H1 (cell line): ENCODE data around the gene SOCS4. TPM values are rescaled to one million over a fixed set of nuclear protein-coding genes. Genes with fewer than 3 reads are reported as not detected.

ENCODE experiments used
- ASH2L ChIP-seq: fragments of 200-600, 300-600 bp; sonication (generic); IDR thresholded peaks from one replicate; pipeline ENCODE4 v1.7.1; 2017; ENCODE audit warnings: low read length
- ATF3 ChIP-seq: IDR thresholded peaks from 2 replicates; pipeline ENCODE4 v1.6.1; 2011; ENCODE audit warnings: low read depth, mild to moderate bottlenecking, low read length; ENCODE audit not compliant: insufficient read depth
- CBX5 ChIP-seq: fragments of 300-800, 300-1000 bp; sonication (generic); IDR thresholded peaks from 2 replicates; pipeline ENCODE4 v1.7.1; 2016; ENCODE audit warnings: antibody characterized with exemption, low read length, low read depth
- CTBP2 ChIP-seq: IDR thresholded peaks from 2 replicates; pipeline ENCODE4 v1.7.0; 2011; ENCODE audit warnings: borderline replicate concordance, mild to moderate bottlenecking, moderate library complexity, mixed read lengths, low read length; ENCODE audit not compliant: insufficient read depth, insufficient read length
- EGR1 ChIP-seq: IDR thresholded peaks from 2 replicates; pipeline ENCODE4 v1.6.1; 2011; ENCODE audit warnings: low read depth, low read length, borderline replicate concordance
- EZH2 ChIP-seq: fragments of 200-600 bp; sonication (generic); IDR thresholded peaks from 2 replicates; pipeline ENCODE4 v1.7.1; 2012; ENCODE audit warnings: low read depth, mild to moderate bottlenecking, moderate library complexity, low read length, inconsistent platforms; ENCODE audit not compliant: severe bottlenecking
- GTF2F1 ChIP-seq: IDR thresholded peaks from 2 replicates; pipeline ENCODE4 v1.6.1; 2012; ENCODE audit warnings: low read depth, low read length, improper control_type of control experiment, borderline replicate concordance
- JUN ChIP-seq: IDR thresholded peaks from 2 replicates; pipeline ENCODE4 v1.6.1; 2011; ENCODE audit warnings: low read depth, mild to moderate bottlenecking, improper control_type of control experiment, low read length
- KDM4A ChIP-seq: IDR thresholded peaks from one replicate; pipeline ENCODE4 v1.7.1; 2012; ENCODE audit warnings: low read depth, mild to moderate bottlenecking, moderate library complexity, low read length, inconsistent platforms; ENCODE audit not compliant: severe bottlenecking
- MAX ChIP-seq: IDR thresholded peaks from 2 replicates; pipeline ENCODE4 v1.6.1; 2012; ENCODE audit warnings: inconsistent platforms
- NRF1 ChIP-seq: IDR thresholded peaks from 2 replicates; pipeline ENCODE4 v1.6.1; 2011; ENCODE audit warnings: mild to moderate bottlenecking, low read depth, low read length, improper control_type of control experiment
- POLR2A ChIP-seq, 2 experiments: IDR thresholded peaks; 1 replicate in 1 of 2; 2 replicates in 1 of 2; pipeline ENCODE4 v1.6.1; 2011; ENCODE audit warnings: low read depth in 2 of 2, low read length in 2 of 2, mild to moderate bottlenecking in 2 of 2; ENCODE audit errors: control extremely low read depth in 1 of 2
- POLR2AphosphoS5 ChIP-seq: IDR thresholded peaks from 2 replicates; pipeline ENCODE4 v1.6.1; 2011; ENCODE audit warnings: low read depth, low read length
- POU5F1 ChIP-seq: IDR thresholded peaks from 2 replicates; pipeline ENCODE4 v1.6.1; 2011; ENCODE audit warnings: low read depth, mild to moderate bottlenecking, low read length, moderate library complexity
- RFX5 ChIP-seq: IDR thresholded peaks from 2 replicates; pipeline ENCODE4 v1.6.1; 2011; ENCODE audit warnings: low read depth, low read length, improper control_type of control experiment, borderline replicate concordance
- RNF2 ChIP-seq: fragments of 200-900, 300-1000 bp; sonication (generic); IDR thresholded peaks from 2 replicates; pipeline ENCODE4 v1.7.1; 2016; ENCODE audit warnings: borderline replicate concordance, low read depth, mild to moderate bottlenecking, antibody characterized with exemption, low read length; ENCODE audit not compliant: poor library complexity, severe bottlenecking; ENCODE audit errors: missing control alignments
- SP1 ChIP-seq: IDR thresholded peaks from 2 replicates; pipeline ENCODE4 v1.6.1; 2011; ENCODE audit warnings: low read depth, low read length
- SP4 ChIP-seq: IDR thresholded peaks from 2 replicates; pipeline ENCODE4 v1.6.1; 2012; ENCODE audit warnings: low read length, inconsistent platforms
- SRF ChIP-seq: IDR thresholded peaks from 2 replicates; pipeline ENCODE4 v1.6.1; 2011; ENCODE audit warnings: mild to moderate bottlenecking, low read depth, low read length, moderate library complexity
- SUZ12 ChIP-seq: fragments of 200-600 bp; sonication (generic); IDR thresholded peaks from 2 replicates; pipeline ENCODE4 v1.6.1; 2012; ENCODE audit warnings: mild to moderate bottlenecking, inconsistent platforms, low read length, moderate library complexity, mixed read lengths
- TAF7 ChIP-seq: optimal IDR thresholded peaks from 2 replicates; pipeline ENCODE3; 2011; ENCODE audit warnings: low read depth, mild to moderate bottlenecking, inconsistent platforms, low read length, moderate library complexity, borderline replicate concordance
- TEAD4 ChIP-seq: IDR thresholded peaks from 2 replicates; pipeline ENCODE4 v1.6.1; 2012; ENCODE audit warnings: low read depth, low read length, inconsistent platforms, mixed read lengths
- YY1 ChIP-seq: IDR thresholded peaks from 2 replicates; pipeline ENCODE4 v1.6.1; 2011; ENCODE audit warnings: low read depth, mild to moderate bottlenecking, low read length
- ZNF274 ChIP-seq: IDR thresholded peaks from 2 replicates; pipeline ENCODE4 v1.7.0; 2012; ENCODE audit warnings: low read length, borderline replicate concordance; ENCODE audit errors: extremely low read depth
- polyA plus RNA-seq, 7 experiments: library from polyadenylated mRNA; depleted of rRNA in 3 of 7; stranded (reverse) in 5 of 7; unstranded in 2 of 7; fragments of >200 nt in 5 of 7; fragments of 200-250 nt in 2 of 7; gene quantifications; 1 replicate in 5 of 7; 2 replicates in 1 of 7; 4 replicates in 1 of 7; pipeline versions ENCODE4 v1.2.1 to v1.2.3, GENCODE V29; 2011 to 2013; ENCODE audit warnings: missing spikeins in 2 of 7, mixed read lengths in 2 of 7
- total RNA-seq: library from RNA; stranded (reverse); fragmentation: NEBNext Ultra II Directional; extraction: Animal tissue kit (Norgen Biotek cat#: 25700); gene quantifications from 2 replicates; pipeline ENCODE4 v1.2.1, GENCODE V29; 2021

The SOCS4 gene
- total and polyA plus RNA-seq, 2 of the 8 experiments (the other 6 are each of a cell fraction or from before 2014, with no cell fraction given), result 5.5 to 31.5 TPM

GRCh38 chr14:55026793-55027561 is at the start of gene SOCS4, which contains the start of gene WDHD1 (continued):
- peak; percentile 92 for TF ChIP-seq TAF7
- TF ChIP-seq EGR1, result peak; percentile 100
- TF ChIP-seq YY1, result peak; percentile 67; the same call in 1 of the 2 replicates
- no peak for TF ChIP-seq SP4
- TF ChIP-seq ZNF274, result no peak
- TF ChIP-seq TEAD4, result no peak
- TF ChIP-seq CBX5, result no peak
- peak; percentile 92 for TF ChIP-seq MAX
- TF ChIP-seq KDM4A, result peak; percentile 93
- no peak for TF ChIP-seq SUZ12
- TF ChIP-seq POLR2A (IDR thresholded peaks at IDR 0.05; ENCODE audit: control extremely low read depth in 1 of 2, low read depth in 2 of 2, low read length in 2 of 2), result peak; percentile 71 to 98
- peak; percentile 60 for TF ChIP-seq NRF1
- peak; percentile 95 for TF ChIP-seq CTBP2
- TF ChIP-seq GTF2F1, result peak; percentile 61
- peak; percentile 75 for TF ChIP-seq ATF3
- TF ChIP-seq RNF2, result no peak
- TF ChIP-seq POLR2AphosphoS5, result peak; percentile 98
- TF ChIP-seq ASH2L, result peak; percentile 100
- peak; percentile 65; the same call in 1 of the 2 replicates for TF ChIP-seq SRF
- 0 out of 2 replicates have a peak, but pooled peaks have one; percentile 38 for TF ChIP-seq SP1
- TF ChIP-seq JUN, result no peak
- no peak for TF ChIP-seq EZH2
- TF ChIP-seq POU5F1, result no peak
- TF ChIP-seq RFX5, result 0 out of 2 replicates have a peak, but pooled peaks have one; percentile 3
